ENCODE measurements around the gene PRDM16.

- TF ChIP-seq EZH2 (IDR thresholded peaks at IDR 0.05; ENCODE audit: low read length, unreplicated experiment) (no peak), CTCF (conservative IDR thresholded peaks at IDR 0.05; ENCODE audit: low read depth, low read length) (no peak), EZH2phosphoT487 (IDR thresholded peaks at IDR 0.05; ENCODE audit: borderline replicate concordance, low read length) (no peak)
Measured at GRCh38 chr1:3112526-3112925, 43.5 kb downstream of the PRDM16 start.
